Measurements from ENCODE around the gene P2RX2. TPM values are rescaled to one million over a fixed set of nuclear protein-coding genes. Genes with fewer than 3 reads are reported as not detected.

P2RX2 gene
- total and polyA plus RNA-seq, 9 donors = 0.12 to 1.5 (median 0.23) TPM; not detected in 6

DNA sequence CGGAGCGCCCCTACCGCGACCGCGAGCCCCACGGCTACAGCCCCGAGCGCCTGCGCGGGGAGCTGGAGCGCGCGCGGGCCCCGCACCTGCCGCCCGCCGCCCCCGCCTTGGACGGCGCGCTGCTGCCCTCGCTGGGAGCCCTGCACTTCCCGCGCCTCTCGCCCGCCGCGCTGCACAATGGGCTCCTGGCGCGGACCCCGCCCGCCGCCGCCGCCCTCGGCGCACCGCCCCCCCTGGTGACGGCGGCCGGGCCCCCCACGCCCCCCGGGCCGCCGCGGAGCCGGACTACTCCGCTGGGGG is 35.2 kb upstream of the P2RX2 start:
- no peak for DNase-seq
- peaks cover 5% of the 10 kb centered on the region for H3K4me1 ChIP-seq (ENCODE audit: control insufficient read depth, insufficient read depth, low read length)
- no peak overlapping the region for H3K4me3 ChIP-seq (ENCODE audit: low read length)
- peaks cover 32% of the 10 kb centered on the region for H3K27me3 ChIP-seq (ENCODE audit: control insufficient read depth, insufficient read depth, low read length)
- peaks cover 10% of the 10 kb centered on the region for H3K36me3 ChIP-seq (ENCODE audit: control insufficient read depth, insufficient read depth, low read length)
- WGBS (ENCODE audit: insufficient coverage) = 21% methylated on average over 42 of the region's 50 CpGs
- H3K9me3 ChIP-seq (replicated peaks; ENCODE audit: control insufficient read depth, low read depth, low read length) = no peaks in the 10 kb centered on the region
- no peak overlapping the region for H3K27ac ChIP-seq (ENCODE audit: low read length)

- Histone ChIP-seq H3K4me1 (ENCODE audit: control insufficient read depth, insufficient read depth, low read length) (peaks cover 5% of the 10 kb centered on the region), H3K9me3 (replicated peaks; ENCODE audit: control insufficient read depth, low read depth, low read length) (no peaks in the 10 kb centered on the region), H3K27ac (ENCODE audit: low read length) (no peak overlapping the region), H3K27me3 (ENCODE audit: control insufficient read depth, insufficient read depth, low read length) (peaks cover 34% of the 10 kb centered on the region), H3K4me3 (ENCODE audit: low read length) (no peak overlapping the region), H3K36me3 (ENCODE audit: control insufficient read depth, insufficient read depth, low read length) (peaks cover 9% of the 10 kb centered on the region)
- DNase-seq = no peak
- WGBS (ENCODE audit: insufficient coverage) = 59% methylated on average over 16 of the region's 29 CpGs
These were observed 34.8 kb upstream of the P2RX2 start for GRCh38 chr12:132583736-132584135.

DNA sequence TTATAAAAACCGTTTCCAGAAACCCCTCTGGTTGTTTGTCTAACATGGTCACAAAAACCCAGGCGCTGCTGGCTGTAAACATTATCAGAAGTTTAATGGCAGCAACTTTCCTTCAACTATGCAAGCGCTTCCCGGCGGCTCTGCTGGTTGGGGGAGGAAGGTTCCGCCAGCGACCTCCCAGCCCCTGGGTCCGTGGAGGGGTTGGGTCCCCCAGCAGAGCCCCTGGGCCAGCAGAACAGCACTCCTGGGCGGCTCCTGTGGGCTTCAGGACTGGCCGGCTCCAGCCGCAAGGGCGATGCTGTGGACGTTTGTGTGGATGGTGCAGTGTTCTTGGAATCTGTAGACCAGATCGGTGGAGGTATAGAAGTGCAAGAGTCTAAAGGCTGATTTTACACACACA is 34.1 kb upstream of the P2RX2 start:
- no peak for DNase-seq
- Histone ChIP-seq H3K4me1 (ENCODE audit: control insufficient read depth, insufficient read depth, low read length) (peaks cover 5% of the 10 kb centered on the region), H3K4me3 (ENCODE audit: low read length) (no peak overlapping the region), H3K27me3 (ENCODE audit: control insufficient read depth, insufficient read depth, low read length) (peaks cover 40% of the 10 kb centered on the region), H3K9me3 (replicated peaks; ENCODE audit: control insufficient read depth, low read depth, low read length) (no peaks in the 10 kb centered on the region), H3K27ac (ENCODE audit: low read length) (no peak overlapping the region), H3K36me3 (ENCODE audit: control insufficient read depth, insufficient read depth, low read length) (peaks cover 8% of the 10 kb centered on the region)
- 71% methylated on average over 2 of the region's 14 CpGs for WGBS (ENCODE audit: insufficient coverage)

GRCh38 chr12:132585177-132585576 is 33.4 kb upstream of the P2RX2 start:
- peaks cover 8% of the 10 kb centered on the region for H3K36me3 ChIP-seq (ENCODE audit: control insufficient read depth, insufficient read depth, low read length)
- no peak for DNase-seq
- peaks cover 5% of the 10 kb centered on the region for H3K4me1 ChIP-seq (ENCODE audit: control insufficient read depth, insufficient read depth, low read length)
- WGBS (ENCODE audit: insufficient coverage) = 82% methylated on average over 18 of the region's 24 CpGs
- H3K9me3 ChIP-seq (replicated peaks; ENCODE audit: control insufficient read depth, low read depth, low read length) = no peaks in the 10 kb centered on the region
- no peak overlapping the region for H3K4me3 ChIP-seq (ENCODE audit: low read length)
- no peak overlapping the region for H3K27ac ChIP-seq (ENCODE audit: low read length)
- H3K27me3 ChIP-seq (ENCODE audit: control insufficient read depth, insufficient read depth, low read length) = peaks cover 43% of the 10 kb centered on the region

GRCh38 chr12:132586929-132587328 is 31.6 kb upstream of the P2RX2 start:
- Histone ChIP-seq H3K36me3 (ENCODE audit: control insufficient read depth, insufficient read depth, low read length) (no peaks in the 10 kb centered on the region), H3K4me3 (ENCODE audit: low read length) (no peak overlapping the region), H3K27me3 (ENCODE audit: control insufficient read depth, insufficient read depth, low read length) (peaks cover 33% of the 10 kb centered on the region), H3K4me1 (ENCODE audit: control insufficient read depth, insufficient read depth, low read length) (peaks cover 5% of the 10 kb centered on the region), H3K9me3 (replicated peaks; ENCODE audit: control insufficient read depth, low read depth, low read length) (no peaks in the 10 kb centered on the region), H3K27ac (ENCODE audit: low read length) (no peak overlapping the region)
- no peak for DNase-seq
- WGBS (ENCODE audit: insufficient coverage) = 89% methylated on average over 18 of the region's 18 CpGs

- Histone ChIP-seq H3K4me1 (ENCODE audit: control insufficient read depth, insufficient read depth, low read length) (no peaks in the 10 kb centered on the region), H3K9me3 (replicated peaks; ENCODE audit: control insufficient read depth, low read depth, low read length) (no peaks in the 10 kb centered on the region), H3K27me3 (ENCODE audit: control insufficient read depth, insufficient read depth, low read length) (peaks cover 27% of the 10 kb centered on the region), H3K36me3 (ENCODE audit: control insufficient read depth, insufficient read depth, low read length) (no peaks in the 10 kb centered on the region), H3K4me3 (ENCODE audit: low read length) (no peak overlapping the region), H3K27ac (ENCODE audit: low read length) (no peak overlapping the region)
- WGBS (ENCODE audit: insufficient coverage) = 80% methylated on average over 1 of the region's 3 CpGs
- DNase-seq = no peak
These were observed 30.8 kb upstream of the P2RX2 start for GRCh38 chr12:132587781-132588180.

DNA sequence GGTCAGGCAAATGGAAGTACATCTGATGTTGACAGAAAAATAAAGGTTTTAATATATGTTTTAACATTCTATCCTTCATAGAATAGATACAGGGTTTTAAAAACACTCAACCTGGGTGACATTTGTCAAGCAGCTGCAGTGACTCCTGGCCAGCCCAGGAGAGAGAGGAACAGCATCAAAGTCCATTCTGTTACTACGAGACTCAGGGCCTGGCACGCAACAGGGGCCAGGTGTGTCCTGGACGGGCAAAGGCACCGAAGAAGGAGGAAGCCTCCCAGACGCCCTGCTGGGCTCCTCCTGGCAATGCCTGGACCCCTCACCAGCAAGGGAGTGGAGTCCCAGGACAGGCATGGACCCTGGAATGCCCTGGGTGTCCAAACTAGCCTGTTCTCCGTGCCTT is 30.3 kb upstream of the P2RX2 start:
- H3K36me3 ChIP-seq (ENCODE audit: control insufficient read depth, insufficient read depth, low read length) = no peaks in the 10 kb centered on the region
- no peak overlapping the region for H3K27ac ChIP-seq (ENCODE audit: low read length)
- H3K9me3 ChIP-seq (replicated peaks; ENCODE audit: control insufficient read depth, low read depth, low read length) = no peaks in the 10 kb centered on the region
- H3K4me1 ChIP-seq (ENCODE audit: control insufficient read depth, insufficient read depth, low read length) = peaks cover under 1% of the 10 kb centered on the region
- peaks cover 29% of the 10 kb centered on the region for H3K27me3 ChIP-seq (ENCODE audit: control insufficient read depth, insufficient read depth, low read length)
- no peak overlapping the region for H3K4me3 ChIP-seq (ENCODE audit: low read length)
- DNase-seq = no peak
- WGBS (ENCODE audit: insufficient coverage) = 69% methylated on average over 6 of the region's 6 CpGs

- Histone ChIP-seq H3K4me1 (ENCODE audit: control insufficient read depth, insufficient read depth, low read length) (peaks cover 6% of the 10 kb centered on the region), H3K27me3 (ENCODE audit: control insufficient read depth, insufficient read depth, low read length) (peaks cover 27% of the 10 kb centered on the region), H3K9me3 (replicated peaks; ENCODE audit: control insufficient read depth, low read depth, low read length) (no peaks in the 10 kb centered on the region), H3K4me3 (ENCODE audit: low read length) (no peak overlapping the region), H3K27ac (ENCODE audit: low read length) (no peak overlapping the region), H3K36me3 (ENCODE audit: control insufficient read depth, insufficient read depth, low read length) (no peaks in the 10 kb centered on the region)
- DNase-seq = no peak
- 86% methylated on average over 14 of the region's 19 CpGs for WGBS (ENCODE audit: insufficient coverage)
These were observed 29.5 kb upstream of the P2RX2 start for GRCh38 chr12:132588821-132589669.

- Histone ChIP-seq H3K4me3 (ENCODE audit: low read length) (no peak overlapping the region), H3K36me3 (ENCODE audit: control insufficient read depth, insufficient read depth, low read length) (no peaks in the 10 kb centered on the region), H3K4me1 (ENCODE audit: control insufficient read depth, insufficient read depth, low read length) (peaks cover 8% of the 10 kb centered on the region), H3K27ac (ENCODE audit: low read length) (no peak overlapping the region), H3K27me3 (ENCODE audit: control insufficient read depth, insufficient read depth, low read length) (peaks cover 26% of the 10 kb centered on the region), H3K9me3 (replicated peaks; ENCODE audit: control insufficient read depth, low read depth, low read length) (no peaks in the 10 kb centered on the region)
- DNase-seq = no peak
- WGBS (ENCODE audit: insufficient coverage) = 89% methylated on average over 40 of the region's 45 CpGs
These were observed 27.3 kb upstream of the P2RX2 start for GRCh38 chr12:132591107-132591935.

GRCh38 chr12:132592282-132592970 is 26.1 kb upstream of the P2RX2 start:
- no peaks in the 10 kb centered on the region for H3K9me3 ChIP-seq (replicated peaks; ENCODE audit: control insufficient read depth, low read depth, low read length)
- no peak overlapping the region for H3K27ac ChIP-seq (ENCODE audit: low read length)
- WGBS (ENCODE audit: insufficient coverage) = 79% methylated on average over 35 of the region's 38 CpGs
- DNase-seq = no peak
- peaks cover 10% of the 10 kb centered on the region for H3K4me1 ChIP-seq (ENCODE audit: control insufficient read depth, insufficient read depth, low read length)
- no peak overlapping the region for H3K4me3 ChIP-seq (ENCODE audit: low read length)
- H3K27me3 ChIP-seq (ENCODE audit: control insufficient read depth, insufficient read depth, low read length) = peaks cover 25% of the 10 kb centered on the region
- no peaks in the 10 kb centered on the region for H3K36me3 ChIP-seq (ENCODE audit: control insufficient read depth, insufficient read depth, low read length)

All from muscle of leg (tissue), 11 donors.